CD4-positive, alpha-beta T cell treated with Interleukin-15 for 4 hours (primary cell): Measurements from ENCODE around the gene ASPG.
"Not testable (repeated sequence)": the region's sequence is repeated elsewhere in the genome, so short reads cannot be mapped to it uniquely, and the experiment has no call there.

Experiments
- DNase-seq: peaks from one replicate; pipeline ENCODE4 v3.0.0-alpha.2; 2020; ENCODE audit warnings: low spot score

Gene ASPG

GRCh38 chr14:104147346-104148125, 62.0 kb downstream of the ASPG start:
- no peak for DNase-seq

GRCh38 chr14:104148433-104149277, 63.2 kb downstream of the ASPG start:
- DNase-seq, result no peak

DNA sequence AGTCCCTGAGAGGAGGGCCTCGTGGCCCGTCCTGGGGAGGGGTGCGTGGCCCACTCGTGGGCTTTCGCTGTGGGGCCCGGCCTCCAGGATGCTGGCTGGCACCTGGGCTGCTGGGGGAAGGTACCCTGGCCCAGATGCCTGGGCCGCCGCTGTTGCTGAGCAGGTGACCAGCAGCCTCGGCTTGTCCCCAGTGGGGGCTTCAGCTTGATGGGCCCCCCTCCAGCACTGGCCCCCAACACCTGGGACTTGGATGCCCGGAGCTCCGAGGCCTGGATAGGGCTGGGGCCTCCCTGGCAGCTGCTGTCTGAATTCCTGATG, 63.7 kb downstream of the ASPG start:
- no peak for DNase-seq

DNA sequence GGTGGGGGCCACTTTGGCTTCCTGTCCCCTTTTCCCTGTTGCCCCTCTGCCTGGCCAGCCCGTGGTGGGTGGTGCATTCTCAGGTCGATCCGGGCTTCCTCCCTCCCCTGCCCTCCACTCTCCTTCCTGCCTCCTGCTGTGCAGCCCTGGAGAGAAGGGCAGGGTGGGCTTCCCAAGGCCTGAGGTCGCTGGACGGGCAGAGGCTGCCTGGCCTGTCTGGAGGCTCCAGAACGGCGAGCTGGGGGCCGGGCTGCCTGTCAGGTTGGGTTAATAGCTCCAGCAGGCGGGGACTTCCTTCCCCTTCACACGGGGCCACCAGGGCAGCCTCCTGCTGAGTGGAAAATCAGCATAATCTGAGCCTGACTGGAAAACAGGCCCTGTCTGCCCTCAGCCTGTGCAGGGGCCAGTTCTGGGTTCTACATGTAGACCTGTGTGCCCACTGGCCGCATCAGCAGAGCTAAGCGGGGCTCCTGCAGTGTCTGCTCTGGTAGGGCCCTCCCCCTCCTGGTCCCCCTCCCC, 64.2 kb downstream of the ASPG start:
- DNase-seq, result no peak

DNA sequence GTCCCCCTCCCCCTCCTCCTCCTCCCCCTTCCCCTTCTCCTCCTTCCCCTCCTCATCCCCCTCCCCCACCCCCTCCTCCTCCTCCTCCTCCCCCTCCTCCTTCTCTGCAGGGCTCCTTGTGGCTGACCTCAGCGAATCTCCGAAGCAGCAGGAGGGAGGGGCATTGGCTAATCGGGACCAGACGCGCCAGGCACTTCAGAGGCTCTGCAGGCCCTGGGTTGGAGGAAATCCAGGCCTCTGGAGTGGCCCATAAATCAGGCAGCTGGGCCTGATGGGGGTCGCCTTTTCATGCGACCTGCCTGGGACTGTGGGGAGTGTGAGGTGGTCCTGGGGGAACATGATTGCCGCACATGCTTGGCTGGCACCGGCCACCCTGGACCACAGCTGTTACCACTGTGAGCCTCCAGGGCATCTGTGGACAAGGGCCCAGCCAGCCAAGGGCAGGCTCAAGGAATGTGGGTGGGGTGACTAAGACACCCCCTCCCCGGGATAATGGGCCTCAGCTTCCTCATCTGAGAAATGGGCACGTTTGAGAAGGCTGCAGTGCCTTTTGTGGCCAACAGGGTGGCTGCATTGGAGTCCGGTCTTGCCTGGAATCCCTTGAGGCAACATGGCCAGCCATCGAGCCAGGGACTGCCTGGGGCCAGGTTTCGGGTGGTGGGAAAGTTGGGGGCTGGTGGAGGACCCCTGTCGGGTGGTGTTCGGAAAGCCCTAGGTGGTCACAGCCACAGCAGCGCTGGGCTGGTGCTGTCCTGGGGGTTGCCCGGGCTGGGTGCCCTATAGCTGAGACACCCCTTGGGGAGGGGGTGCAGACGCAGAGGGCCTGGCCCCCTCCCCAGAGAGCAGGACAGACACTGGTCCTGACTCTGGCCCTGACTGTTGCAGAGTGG, 64.9 kb downstream of the ASPG start:
- no peak for DNase-seq

DNA sequence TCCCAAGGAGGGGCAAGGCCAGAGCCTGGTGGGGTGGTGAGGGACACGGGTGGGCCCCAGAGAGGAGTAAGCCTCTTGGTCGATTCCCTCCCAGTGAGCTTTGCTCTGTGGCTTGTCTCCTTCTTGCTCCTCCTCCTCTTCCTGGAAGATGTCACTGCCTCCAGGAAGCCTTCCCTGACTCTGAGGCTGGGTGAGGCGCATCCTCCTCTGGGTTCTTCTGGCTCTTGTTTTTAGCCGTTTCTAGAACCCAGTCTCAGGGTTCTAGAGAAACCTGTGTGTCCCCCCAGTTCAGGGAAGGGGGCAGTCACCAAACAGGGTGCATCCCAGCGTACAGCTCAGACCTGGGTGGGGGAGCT, 65.5 kb downstream of the ASPG start:
- no peak for DNase-seq

DNA sequence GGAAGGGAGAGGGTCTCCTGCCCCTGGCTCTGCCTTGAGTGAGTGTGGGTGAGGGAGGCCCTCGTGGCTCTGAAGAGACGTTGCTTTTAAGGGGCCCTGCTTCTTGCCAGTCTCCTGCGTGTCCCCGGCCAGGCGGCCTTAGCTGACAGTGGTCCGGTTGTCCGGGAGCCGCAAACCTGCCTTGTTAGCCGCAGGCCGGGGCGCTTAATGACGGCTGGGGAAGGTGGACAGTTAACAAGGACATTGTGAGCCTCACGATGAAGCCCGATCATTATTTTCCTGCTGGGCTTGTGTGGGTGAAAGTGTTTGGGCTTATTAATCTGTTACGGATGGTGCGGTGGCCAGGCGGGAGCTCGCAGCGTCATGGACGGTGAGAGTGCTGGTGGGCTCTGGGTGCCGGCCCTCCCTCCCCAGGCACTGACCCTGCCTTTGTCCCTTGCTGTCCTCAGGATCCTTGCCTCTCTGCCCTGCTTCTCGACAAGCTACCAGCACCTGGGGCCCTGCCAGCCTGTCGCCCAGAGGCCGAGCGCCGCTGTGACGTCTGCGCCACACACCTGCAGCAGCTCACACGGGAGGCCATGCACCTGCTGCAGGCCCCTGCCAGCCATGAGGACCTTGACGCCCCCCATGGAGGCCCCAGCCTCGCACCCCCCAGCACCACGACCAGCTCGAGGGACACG, 66.2 kb downstream of the ASPG start:
- DNase-seq, result no peak

DNA sequence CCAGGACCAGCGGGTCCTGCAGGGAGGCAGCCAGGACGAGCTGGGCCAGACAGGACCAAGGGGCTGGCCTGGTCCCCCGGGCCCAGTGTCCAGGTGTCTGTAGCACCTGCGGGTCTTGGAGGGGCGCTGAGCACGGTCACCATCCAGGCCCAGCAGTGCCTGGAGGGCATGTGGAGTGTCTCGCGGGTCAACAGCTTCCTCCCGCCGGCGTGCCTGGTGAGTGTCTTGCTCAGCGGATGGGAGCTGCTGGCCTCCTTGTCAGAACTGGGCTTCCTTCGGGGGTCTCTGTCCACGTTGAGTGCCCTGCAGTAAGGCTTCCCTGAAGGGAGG, 66.7 kb downstream of the ASPG start:
- no peak for DNase-seq

- DNase-seq, result no peak
Measured at GRCh38 chr14:104152686-104153393, 67.3 kb downstream of the ASPG start.

DNA sequence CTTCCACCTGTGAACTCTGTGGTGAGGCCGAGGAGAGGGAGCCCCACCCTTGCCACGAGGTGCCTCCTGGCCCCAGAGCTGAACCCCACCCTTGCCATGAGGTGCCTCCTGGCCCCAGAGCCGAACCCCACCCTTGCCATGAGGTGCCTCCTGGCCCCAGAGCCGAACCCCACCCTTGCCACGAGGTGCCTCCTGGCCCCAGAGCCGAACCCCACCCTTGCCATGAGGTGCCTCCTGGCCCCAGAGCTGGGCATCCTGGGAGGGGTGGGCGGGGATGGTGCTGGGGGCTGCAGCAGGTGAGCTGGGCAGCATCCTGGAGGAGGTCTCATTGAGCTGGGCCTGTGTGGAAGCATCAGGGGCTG, 67.9 kb downstream of the ASPG start:
- DNase-seq, result not testable (repeated sequence)

GRCh38 chr14:104154246-104154645, 68.7 kb downstream of the ASPG start:
- DNase-seq, result no peak

DNA sequence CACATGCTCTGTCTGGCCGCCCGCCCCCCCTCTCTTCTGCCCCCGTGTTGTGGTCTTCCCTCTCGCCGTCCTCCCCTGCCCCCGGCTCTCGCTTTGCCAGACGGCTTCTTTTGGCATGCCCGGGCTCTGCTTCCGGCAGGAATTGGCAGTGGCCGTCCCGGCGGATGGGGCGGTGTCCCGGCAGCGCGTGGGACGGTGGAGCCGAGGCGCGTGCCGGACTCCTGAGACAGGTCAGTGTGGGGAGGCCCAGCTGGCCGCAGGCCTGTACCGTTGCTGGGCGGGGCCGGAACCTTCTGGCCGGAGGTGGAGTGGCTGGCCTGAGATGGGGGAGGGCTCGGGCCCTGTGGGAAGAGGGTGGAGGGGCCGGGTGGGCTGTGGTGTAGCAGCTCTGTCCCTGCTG, 70.0 kb downstream of the ASPG start:
- no peak for DNase-seq

- no peak for DNase-seq
Measured at GRCh38 chr14:104156142-104156541, 70.6 kb downstream of the ASPG start.

DNA sequence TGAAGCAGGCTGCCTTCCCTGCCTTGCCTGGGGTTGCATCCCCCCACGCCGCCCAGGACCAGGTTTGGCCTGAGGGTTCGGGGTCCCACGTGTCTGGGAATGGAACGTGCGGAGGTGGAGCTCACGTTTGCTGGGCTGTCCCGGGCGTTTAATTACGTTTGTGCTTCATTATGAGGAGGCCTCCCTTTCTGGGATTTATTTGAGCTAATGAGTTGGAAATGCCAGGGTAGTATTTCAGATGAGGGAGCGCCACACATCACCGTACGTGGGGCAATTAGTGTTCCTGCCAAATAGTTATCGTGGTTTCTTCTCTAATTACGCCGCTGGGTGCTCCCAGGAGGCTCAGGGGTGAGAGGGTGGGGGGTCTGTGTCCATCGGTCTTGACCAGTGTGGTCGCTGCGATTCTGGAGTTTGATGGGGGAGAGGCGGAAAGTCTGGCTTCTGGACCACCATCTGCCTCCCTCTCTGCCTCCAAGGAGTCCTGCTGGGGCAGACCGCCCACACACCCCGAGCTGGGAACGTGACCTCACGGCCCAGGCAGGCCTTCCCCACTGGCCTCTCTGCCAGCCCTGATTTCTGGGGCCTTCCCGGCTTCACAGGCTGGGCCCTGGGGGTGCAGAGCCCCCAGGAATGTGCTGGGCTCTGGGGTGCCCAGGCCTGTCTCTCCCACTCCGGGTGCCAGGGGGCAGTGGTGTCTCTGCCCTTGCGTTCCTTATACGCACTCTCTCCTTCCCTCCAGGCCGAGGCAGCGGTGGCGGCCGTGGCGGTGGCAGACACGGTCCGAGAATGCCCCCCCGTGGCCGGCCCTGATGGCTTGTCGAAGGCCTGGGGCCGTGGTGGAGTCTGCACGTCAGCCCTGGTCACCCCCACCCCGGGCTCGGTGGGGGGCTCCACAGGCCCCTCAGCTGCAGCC, 71.8 kb downstream of the ASPG start:
- no peak for DNase-seq

DNA sequence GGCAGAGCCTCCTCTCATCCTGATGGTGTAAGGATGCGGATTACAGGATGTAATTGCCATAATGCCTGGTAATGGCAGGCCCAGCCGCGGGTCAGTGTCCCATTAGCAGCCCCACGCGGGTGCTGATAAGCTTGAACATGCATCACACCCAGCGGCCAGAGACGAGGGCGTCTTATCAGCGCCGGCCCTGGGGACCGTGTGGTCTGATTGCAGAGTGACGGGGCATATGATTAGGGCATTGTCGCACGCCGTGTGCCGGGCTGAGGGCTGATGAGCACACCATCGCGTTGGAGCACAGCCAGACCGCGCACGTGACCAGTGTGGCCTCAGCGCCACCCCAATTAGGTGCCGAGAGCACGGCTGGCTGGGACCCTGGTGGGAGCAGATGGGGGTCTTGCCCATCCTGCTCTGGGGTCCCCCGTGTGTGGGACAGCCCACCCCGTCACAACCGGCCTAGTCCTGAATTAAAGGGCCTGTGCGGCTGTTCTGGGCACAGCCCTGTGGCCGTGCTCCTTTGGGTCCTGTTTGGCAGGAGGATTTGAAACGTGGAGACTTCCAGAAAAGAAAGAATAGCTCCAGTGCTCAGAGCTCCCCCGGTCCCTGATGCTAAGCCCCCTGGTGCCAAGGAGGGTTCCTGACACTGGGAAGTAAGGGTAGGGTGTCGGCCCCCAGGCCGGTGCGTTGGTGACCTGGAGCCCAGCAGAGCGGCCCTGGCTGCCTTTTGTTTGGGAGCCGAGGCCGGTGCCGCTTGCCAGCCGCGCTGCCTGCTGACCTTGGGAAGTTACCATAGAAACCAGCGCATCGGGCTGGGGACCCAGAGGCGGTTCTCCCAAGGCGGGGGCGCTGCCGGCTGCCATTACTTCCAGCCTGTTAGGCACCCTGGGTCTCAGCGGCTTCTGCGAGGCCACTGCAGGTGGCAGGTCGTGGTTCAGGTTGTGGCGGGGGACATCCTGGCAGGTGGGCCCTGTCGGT, 73.6 kb downstream of the ASPG start:
- no peak for DNase-seq

GRCh38 chr14:104159990-104160389, 74.5 kb downstream of the ASPG start:
- no peak for DNase-seq

DNA sequence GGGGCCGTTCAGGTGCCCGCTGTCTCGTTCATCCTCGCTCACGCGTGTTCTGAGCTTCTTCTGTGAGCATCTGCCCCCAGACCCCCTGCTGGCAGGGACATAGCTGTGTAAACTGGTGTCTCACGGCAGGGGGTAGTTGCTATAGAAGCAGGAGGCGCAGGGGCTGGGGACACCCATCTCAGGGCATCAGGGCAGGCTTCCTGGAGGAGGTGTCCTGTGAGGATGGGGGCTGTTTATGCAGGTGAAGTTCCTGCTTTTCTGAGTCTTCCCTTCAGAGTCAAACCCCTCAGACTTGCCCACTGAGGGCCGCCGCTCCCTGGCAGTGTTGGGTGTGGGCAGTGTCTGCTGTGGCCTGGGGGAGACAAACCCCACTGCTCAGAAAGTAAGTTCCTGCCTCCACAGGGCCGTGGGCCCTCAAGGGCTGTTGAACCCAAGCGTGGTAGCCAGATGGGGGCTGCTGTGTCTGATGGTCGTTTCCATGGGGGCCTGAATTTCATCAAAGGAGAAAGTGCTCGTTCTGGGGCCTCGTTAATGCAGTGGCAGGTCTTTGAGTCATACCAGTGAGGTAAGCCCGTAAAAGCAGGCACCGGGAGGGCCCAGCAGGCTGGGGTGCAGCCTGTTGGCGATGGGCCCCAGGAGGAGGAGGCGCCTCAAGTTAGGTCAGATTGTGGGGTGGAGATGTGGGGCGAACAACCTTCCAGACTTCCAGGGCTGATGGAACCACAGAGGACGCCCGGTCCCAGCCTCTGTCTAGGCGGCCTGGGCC, 76.3 kb downstream of the ASPG start:
- no peak for DNase-seq

- DNase-seq, result no peak
Measured at GRCh38 chr14:104162495-104162894, 77.0 kb downstream of the ASPG start.
